ENCODE results near the gene TNIP2. TPM values are rescaled to one million over a fixed set of nuclear protein-coding genes. Genes with fewer than 3 reads are reported as not detected.

Gene TNIP2
- total and polyA plus RNA-seq, 2 donors (not counting 1 experiment from before 2014, with no cell fraction given), result 47.6 to 71.9 TPM

DNA sequence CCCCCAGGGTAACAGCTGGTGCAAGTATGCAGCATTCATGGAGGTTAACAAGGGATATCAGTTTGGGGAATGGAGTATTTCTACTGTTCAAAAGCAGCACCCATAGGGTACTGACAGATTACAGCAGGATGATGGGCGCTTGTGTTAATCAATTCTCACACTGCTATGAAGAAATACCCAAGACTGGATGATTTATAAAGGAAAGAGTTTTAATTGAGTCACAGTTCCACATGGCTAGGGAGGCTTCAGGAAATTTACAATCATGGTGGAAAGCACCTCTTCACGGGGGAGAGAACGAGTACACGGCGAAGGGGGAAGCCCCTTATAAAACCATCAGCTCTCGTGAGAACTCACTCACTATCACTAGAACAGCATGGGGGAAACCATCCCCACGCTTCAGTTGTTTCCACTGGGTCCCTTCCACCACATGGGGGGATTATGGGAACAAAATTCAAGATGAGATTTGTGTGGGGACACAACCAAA, 64.1 kb downstream of the TNIP2 start:
- TF ChIP-seq, protein P1, sequence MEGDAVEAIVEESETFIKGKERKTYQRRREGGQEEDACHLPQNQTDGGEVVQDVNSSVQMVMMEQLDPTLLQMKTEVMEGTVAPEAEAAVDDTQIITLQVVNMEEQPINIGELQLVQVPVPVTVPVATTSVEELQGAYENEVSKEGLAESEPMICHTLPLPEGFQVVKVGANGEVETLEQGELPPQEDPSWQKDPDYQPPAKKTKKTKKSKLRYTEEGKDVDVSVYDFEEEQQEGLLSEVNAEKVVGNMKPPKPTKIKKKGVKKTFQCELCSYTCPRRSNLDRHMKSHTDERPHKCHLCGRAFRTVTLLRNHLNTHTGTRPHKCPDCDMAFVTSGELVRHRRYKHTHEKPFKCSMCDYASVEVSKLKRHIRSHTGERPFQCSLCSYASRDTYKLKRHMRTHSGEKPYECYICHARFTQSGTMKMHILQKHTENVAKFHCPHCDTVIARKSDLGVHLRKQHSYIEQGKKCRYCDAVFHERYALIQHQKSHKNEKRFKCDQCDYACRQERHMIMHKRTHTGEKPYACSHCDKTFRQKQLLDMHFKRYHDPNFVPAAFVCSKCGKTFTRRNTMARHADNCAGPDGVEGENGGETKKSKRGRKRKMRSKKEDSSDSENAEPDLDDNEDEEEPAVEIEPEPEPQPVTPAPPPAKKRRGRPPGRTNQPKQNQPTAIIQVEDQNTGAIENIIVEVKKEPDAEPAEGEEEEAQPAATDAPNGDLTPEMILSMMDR (IDR thresholded peaks at IDR 0.05), result no peak
- no peak for TF ChIP-seq EZH2 (IDR thresholded peaks at IDR 0.05; ENCODE audit: borderline replicate concordance, insufficient read depth, low read depth, low read length, poor library complexity, severe bottlenecking)
- Mint-ChIP-seq H3K9me3 (ENCODE audit: insufficient read depth) (no peaks in the 10 kb centered on the region), H3K27ac (peak overlapping the region; percentile 92), H3K27me3 (no peaks in the 10 kb centered on the region), H3K4me1 (peaks cover 75% of the 10 kb centered on the region), H3K4me3 (peak overlapping the region; percentile 47)
- Histone ChIP-seq H3K27me3 (replicated peaks in 1 of 4; ENCODE audit: control extremely low read depth in 1 of 4, control insufficient read depth in 3 of 4, insufficient read depth in 4 of 4, low read length in 3 of 4) (no peaks in the 10 kb centered on the region), H3K9ac (ENCODE audit: low read length) (peak overlapping the region; percentile 27), H3K4me2 (replicated peaks; ENCODE audit: low read depth, low read length, poor library complexity, severe bottlenecking) (peak overlapping the region; percentile 53), H2AFZ (ENCODE audit: insufficient read depth, low read depth, low read length, poor library complexity, severe bottlenecking) (no peak overlapping the region), H4K20me1 (ENCODE audit: control insufficient read depth, insufficient read depth, low read length, poor library complexity, severe bottlenecking) (no peaks in the 10 kb centered on the region), H3K27ac (ENCODE audit: low read length in 2 of 2) (peak overlapping the region; percentile 74 to 77), H3K79me2 (ENCODE audit: control insufficient read depth, insufficient read depth, low read length) (peaks cover 46% of the 10 kb centered on the region), H3K4me3 (ENCODE audit: control extremely low read depth in 1 of 5, extremely low read depth in 1 of 5, insufficient read depth in 1 of 5, low read depth in 2 of 5, low read length in 4 of 5) (no peak overlapping the region), H3K36me3 (replicated peaks in 1 of 2; ENCODE audit: control extremely low read depth in 1 of 2, control insufficient read depth in 1 of 2, extremely low read depth in 1 of 2, insufficient read depth in 2 of 2, low read length in 1 of 2) (peaks cover 6 to 49% of the 10 kb centered on the region in 2 experiments), H3K9me3 (ENCODE audit: control extremely low read depth in 1 of 3, control insufficient read depth in 2 of 3, insufficient read depth in 1 of 3, low read length in 2 of 3) (no peaks in the 10 kb centered on the region), H3K4me1 (ENCODE audit: control insufficient read depth in 2 of 2, insufficient read depth in 2 of 2, low read length in 2 of 2) (peaks cover 61 to 65% of the 10 kb centered on the region in 2 donors)
- ATAC-seq (ENCODE audit: low read depth) (peak; percentile 3), DNase-seq (peak; percentile 72)
- WGBS (ENCODE audit: insufficient coverage), result no CpG with 5 or more reads among the region's 7 CpGs
- POLR2A ChIA-PET, result interaction anchor here (0.7 kb wide), 2 partner anchors 142 to 206 kb away, joined by 4 to 5 read pairs; no protein-coding TSS in a partner anchor
- CTCF ChIA-PET, result interaction anchor here (1.1 kb wide), 1 partner anchor 262 kb away, joined by 3 read pairs; no protein-coding TSS in a partner anchor
- intact Hi-C loops (cut with micrococcal nuclease), result loop anchor here (10.0 kb wide), 1 partner anchor 427 kb away; the partner anchor contains the start of gene MXD4

Other genes with a start within 250 kb of the TNIP2 start
- 62.7 and 67.8 TPM in 2 replicates for gene FAM193A, start 219.7 kb downstream of the TNIP2 start, total RNA-seq
- 16.0 and 18.2 TPM in 2 replicates for gene FAM193A, start 219.7 kb downstream of the TNIP2 start, polyA plus RNA-seq
- 27.8 and 30.8 TPM in 2 replicates for gene SH3BP2, start 36.7 kb upstream of the TNIP2 start, total RNA-seq
- 219 and 232 TPM in 2 replicates for gene SH3BP2, start 36.7 kb upstream of the TNIP2 start, polyA plus RNA-seq
- 383 and 417 TPM in 2 replicates for gene ADD1, start 87.5 kb upstream of the TNIP2 start, total RNA-seq
- 294 and 302 TPM in 2 replicates for gene ADD1, start 87.5 kb upstream of the TNIP2 start, polyA plus RNA-seq
- 27.1 and 30.4 TPM in 2 replicates for gene NOP14, start 207.1 kb upstream of the TNIP2 start, total RNA-seq
- 9.1 and 9.8 TPM in 2 replicates for gene NOP14, start 207.1 kb upstream of the TNIP2 start, polyA plus RNA-seq
- 1.5 and 2.3 TPM in 2 replicates for gene GRK4, start 207.2 kb upstream of the TNIP2 start, total RNA-seq
- 0.73 and 0.92 TPM in 2 replicates for gene GRK4, start 207.2 kb upstream of the TNIP2 start, polyA plus RNA-seq